Stimulated activated CD8-positive, alpha-beta memory T cell treated with anti-CD3 and anti-CD28 coated beads, Interleukin-4, amount 100 ng/mL, for 1 hour (primary cell): ENCODE measurements around the gene AHCYL1.
"Not testable (repeated sequence)": the region's sequence is repeated elsewhere in the genome, so short reads cannot be mapped to it uniquely, and the experiment has no call there.

Experiments used
- DNase-seq, 2 donors: peaks; one replicate each; pipeline ENCODE4 v3.0.0-alpha.2; 2020; ENCODE audit warnings: low read depth in 2 of 2, low spot score in 1 of 2

AHCYL1 gene

GRCh38 chr1:109984456-109985246 is at the start of gene AHCYL1:
Gene AHCYL1, plus strand, starts transcription at chr1:109984765. Its CDS starts 288 bp downstream, at chr1:109985053.
- peak; percentile 95 to 98 for DNase-seq

GRCh38 chr1:109935451-109935900 is 49.1 kb upstream of the AHCYL1 start:
- no peak for DNase-seq

- no peak for DNase-seq
Measured at GRCh38 chr1:109937738-109938137, 46.8 kb upstream of the AHCYL1 start.

GRCh38 chr1:109938556-109938955 is 46.0 kb upstream of the AHCYL1 start:
- DNase-seq = no peak

GRCh38 chr1:109942434-109942833 is 42.1 kb upstream of the AHCYL1 start:
- DNase-seq = no peak

- no peak for DNase-seq
Measured at GRCh38 chr1:109944541-109944940, 40.0 kb upstream of the AHCYL1 start.

GRCh38 chr1:109946511-109946910 is 38.1 kb upstream of the AHCYL1 start:
- DNase-seq = no peak

GRCh38 chr1:109947582-109948284 is 36.8 kb upstream of the AHCYL1 start:
- DNase-seq = no peak

GRCh38 chr1:109948285-109948630 is 36.3 kb upstream of the AHCYL1 start:
- DNase-seq = no peak

- no peak for DNase-seq
Measured at GRCh38 chr1:109950038-109950437, 34.5 kb upstream of the AHCYL1 start.

- DNase-seq = no peak
Measured at GRCh38 chr1:109950509-109950908, 34.1 kb upstream of the AHCYL1 start.

- not testable (repeated sequence) for DNase-seq
Measured at GRCh38 chr1:109951501-109951900, 33.1 kb upstream of the AHCYL1 start.

GRCh38 chr1:109954041-109954512 is 30.5 kb upstream of the AHCYL1 start:
- no peak for DNase-seq

GRCh38 chr1:109959632-109959973 is 25.0 kb upstream of the AHCYL1 start:
- no peak for DNase-seq

GRCh38 chr1:109959974-109960744 is 24.4 kb upstream of the AHCYL1 start:
- DNase-seq = no peak

- no peak for DNase-seq
Measured at GRCh38 chr1:109960745-109961094, 23.8 kb upstream of the AHCYL1 start.

GRCh38 chr1:109963864-109964263 is 20.7 kb upstream of the AHCYL1 start:
- no peak for DNase-seq

- no peak for DNase-seq
Measured at GRCh38 chr1:109969146-109969829, 15.3 kb upstream of the AHCYL1 start.

- no peak for DNase-seq
Measured at GRCh38 chr1:109969907-109970306, 14.7 kb upstream of the AHCYL1 start.

GRCh38 chr1:109971559-109971958 is 13.0 kb upstream of the AHCYL1 start:
- no peak for DNase-seq

GRCh38 chr1:109974191-109974590 is 10.4 kb upstream of the AHCYL1 start:
- no peak for DNase-seq
